DMS153 (cell line): Measurements from ENCODE around the gene BOD1.

Source experiments
- DNase-seq: peaks from one replicate; lab custom pipeline; 2025; lab: John Stamatoyannopoulos, UW

The BOD1 gene

GRCh38 chr5:173640156-173640804 is 23.8 kb upstream of the BOD1 start:
- no peak for DNase-seq

DNA sequence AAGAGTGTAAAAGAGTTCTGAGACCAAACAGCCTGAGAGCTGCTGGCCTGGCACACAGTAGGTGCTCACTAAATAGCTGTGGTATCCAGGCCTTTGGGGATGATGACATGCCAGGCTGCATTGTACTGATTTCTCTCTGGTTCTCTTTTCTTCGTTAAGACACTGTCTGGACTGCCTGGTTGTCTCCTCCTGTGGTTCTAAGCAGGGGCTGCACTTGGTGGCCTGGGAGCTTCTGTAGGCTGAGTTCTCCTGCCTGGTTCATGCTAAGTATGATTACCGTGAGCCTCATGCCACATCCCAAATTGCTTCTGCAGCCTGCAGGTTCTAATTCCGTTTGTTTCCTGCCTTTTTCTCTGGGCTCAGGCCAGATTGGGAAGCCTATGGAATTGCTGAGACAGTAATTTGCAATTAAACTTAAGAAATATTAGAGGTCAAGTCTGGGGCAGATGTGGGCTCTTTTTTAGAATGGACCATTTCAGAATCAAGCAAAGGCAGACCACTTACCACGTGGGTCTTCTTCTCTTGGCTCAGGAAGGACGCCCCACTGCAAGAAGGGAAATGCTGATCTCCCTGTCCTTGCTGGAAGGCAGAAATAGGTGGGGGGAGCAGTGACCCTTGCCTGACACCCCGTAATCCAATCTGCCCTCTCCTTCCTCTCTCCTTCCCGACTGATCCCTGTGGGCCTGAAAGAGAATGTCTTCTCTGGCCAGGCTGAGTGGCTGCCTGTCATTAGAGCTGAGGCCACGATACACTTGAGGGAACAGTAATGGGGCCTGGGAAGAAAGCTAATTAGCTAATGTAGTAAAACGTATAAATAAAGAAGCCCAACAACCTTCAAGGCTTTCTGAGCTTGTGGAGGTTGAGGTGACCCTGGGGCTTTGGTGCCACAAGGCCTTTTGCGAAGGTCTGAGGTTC is 21.9 kb upstream of the BOD1 start:
- no peak for DNase-seq

GRCh38 chr5:173637340-173637739 is 20.9 kb upstream of the BOD1 start:
- no peak for DNase-seq

DNA sequence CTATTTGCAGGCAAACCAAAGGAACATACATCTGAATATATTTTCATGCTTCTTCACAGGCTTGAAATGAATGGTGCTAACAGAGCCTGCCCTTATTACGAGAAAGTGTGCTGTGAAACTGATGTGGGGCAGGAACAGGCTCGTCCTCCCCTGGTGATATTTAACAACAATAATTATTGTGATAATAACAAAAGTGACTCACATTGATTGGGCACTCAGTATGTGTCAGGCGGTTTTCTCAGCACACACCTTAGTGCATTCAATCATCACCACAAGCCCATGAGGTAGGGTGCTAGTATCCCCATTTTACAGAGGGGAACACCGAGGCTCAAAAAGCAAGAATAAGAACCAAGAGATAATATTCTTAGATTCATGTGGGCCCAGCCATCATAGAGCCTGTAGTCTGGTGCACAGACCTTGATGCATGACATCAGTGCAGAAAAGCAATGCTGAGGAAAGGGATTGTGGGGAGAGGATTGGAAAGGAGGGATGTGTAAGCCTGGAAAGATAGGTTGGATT is 18.1 kb upstream of the BOD1 start:
- DNase-seq: no peak

- DNase-seq: peak; percentile 60
These were observed 16.9 kb upstream of the BOD1 start for GRCh38 chr5:173633304-173633703.

DNA sequence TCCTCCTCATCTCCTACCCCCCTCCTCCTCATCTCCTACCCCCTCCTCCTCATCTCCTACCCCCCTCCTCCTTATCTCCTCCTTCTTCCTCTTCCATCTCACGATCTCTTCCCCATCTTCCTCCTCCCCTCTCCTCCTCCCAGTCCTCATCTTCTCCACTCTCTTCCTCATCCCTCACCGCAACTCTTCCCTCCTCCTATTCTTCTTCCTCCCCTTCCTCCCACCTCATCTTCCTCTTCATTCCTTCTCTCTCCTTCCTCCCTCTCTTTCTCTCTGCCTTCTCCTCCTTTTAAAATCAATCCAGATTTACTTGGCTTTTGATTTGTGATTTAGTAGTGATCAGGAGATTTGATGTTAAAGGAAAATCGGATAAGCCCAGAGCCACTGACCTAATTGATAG is 15.0 kb upstream of the BOD1 start:
- no peak for DNase-seq

GRCh38 chr5:173630724-173631365 is 14.4 kb upstream of the BOD1 start:
- no peak for DNase-seq

GRCh38 chr5:173629628-173630027 is 13.2 kb upstream of the BOD1 start:
- DNase-seq: no peak

DNA sequence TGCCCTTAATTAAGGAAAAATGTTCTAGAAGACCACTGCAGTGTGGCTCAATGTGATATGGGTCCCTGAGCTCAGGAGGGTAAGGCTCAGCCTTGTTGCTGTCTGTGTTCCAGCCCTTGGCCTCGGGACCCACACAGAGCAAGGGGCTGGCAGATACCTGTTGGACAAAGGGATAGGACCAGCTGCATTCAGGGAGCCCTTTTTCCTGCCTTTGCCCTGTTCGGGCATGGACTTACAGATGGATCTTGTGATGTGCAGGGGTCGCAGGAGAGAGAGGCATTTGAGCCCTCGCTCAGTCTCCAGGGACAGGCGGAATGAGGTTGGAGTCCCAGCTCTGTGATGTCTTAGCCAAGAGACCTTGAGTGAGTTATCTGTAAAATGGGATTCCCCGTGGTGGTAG is 12.1 kb upstream of the BOD1 start:
- DNase-seq: no peak

DNA sequence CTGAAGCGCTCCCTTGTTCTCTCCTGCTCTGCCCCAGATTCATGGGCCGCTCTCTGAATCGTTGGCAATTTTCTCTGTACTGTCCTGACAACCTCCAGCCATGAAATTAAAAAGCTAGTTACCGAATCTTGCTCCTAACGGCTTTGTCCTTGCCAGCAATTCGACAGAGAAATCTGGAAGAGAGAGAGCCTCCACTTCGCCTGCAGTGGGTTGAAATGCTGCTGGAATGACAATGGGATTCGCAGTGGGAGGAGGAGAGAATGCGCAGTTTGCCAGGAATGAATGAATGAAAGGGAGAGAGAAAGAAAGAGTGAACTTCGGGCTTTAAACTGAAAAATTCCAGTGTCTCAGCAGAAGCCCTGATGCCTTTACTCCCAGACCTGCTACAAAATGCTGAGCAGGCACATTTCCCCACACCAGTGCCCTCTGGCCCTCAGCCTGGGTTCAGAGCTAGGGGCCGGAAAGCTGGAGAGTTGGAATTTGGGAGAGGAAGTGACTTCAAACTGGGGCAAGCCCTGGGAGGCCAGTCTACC is 11.5 kb upstream of the BOD1 start:
- DNase-seq: no peak

DNA sequence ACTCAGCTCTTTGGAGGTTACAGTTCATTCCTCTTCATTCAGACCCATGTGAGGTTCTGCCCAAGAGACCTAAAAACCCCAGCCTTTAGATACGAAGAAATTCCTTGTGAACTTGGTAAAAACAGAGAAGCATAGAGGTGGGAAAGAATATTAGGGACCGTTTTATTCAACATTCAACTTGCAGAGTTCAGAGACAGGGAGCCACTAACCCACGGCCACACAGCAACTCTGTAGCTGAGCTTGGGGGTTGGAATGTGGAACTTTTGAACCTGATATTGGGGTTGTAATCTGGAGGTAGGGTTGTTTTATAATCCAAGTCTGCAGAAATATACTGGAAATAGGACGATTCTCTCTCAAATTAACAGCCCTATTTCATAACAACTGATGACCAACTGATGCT is 10.8 kb upstream of the BOD1 start:
- DNase-seq: no peak

DNA sequence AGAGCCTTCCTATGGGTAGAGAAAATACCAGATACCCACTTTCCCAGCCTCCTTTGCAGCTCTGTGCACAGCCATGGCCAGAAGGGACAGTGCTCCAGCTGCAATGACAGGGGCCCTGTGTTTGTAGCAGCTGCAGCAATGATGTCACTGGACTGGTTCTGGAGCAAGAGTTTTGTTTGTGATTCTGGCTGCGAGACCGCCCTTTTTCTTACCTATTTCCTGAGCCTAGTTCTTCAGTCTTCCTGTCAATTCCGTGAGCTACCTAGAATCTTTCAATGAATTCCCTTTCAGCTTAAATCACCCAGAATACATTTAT is 10.0 kb upstream of the BOD1 start:
- DNase-seq: no peak

DNA sequence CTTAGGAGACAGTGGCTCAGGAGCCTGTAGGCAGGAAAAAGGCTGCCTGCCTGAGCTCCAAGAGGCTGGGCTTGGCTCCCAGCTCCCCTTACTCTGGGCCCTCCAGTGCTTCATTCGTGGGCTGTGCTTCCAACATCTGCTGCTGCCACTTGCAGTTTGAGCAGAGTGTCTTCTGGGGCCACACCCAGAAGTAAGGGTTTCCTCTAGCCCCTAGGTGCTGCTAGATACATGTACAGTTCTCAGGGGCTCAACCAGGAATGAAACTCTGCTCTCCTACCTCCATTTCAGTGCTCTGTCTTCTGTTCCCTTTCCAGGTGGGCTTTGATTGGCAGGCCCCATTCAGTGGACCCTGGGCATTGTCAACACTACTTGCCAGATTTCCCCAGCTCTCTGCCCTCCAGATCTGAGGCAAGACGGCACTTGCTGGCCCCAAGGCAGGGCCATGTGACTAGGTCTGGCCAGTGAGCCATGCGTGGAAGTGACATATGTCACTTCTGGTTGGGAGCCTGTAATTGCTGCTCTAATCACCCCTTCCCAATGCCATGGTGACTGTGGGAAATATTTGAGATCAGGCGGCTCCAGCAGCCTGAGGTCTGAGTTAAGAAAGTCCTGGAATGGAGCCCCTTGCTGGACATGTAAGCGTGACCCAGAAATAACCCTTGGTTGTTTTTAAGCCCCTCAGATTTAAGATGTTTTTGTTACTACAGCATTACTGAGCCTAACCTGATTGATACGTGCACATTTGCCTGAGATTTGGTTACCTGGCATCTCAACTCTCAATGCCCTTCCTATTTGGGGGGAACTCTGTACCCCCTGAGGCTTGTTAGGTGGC is 9.4 kb upstream of the BOD1 start:
- no peak for DNase-seq

DNA sequence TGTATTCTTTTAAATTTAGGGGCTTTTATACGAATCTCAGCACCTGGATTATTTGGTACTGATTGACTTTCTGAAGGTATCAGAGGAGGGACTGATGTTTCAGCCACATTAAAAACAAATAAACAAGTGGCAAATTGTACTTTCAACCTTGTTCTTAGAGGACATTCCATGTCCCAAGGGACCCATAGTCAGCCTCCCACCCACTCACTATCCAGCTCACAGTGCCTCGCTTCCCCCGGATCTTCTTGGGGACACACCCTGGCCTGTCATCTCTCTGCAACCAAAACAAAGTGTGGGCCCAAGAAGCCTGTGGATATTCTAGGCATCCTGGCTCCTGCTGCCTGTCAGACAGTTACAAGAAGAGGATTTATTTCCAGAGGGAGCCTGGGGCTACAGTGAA is 8.8 kb upstream of the BOD1 start:
- no peak for DNase-seq

DNA sequence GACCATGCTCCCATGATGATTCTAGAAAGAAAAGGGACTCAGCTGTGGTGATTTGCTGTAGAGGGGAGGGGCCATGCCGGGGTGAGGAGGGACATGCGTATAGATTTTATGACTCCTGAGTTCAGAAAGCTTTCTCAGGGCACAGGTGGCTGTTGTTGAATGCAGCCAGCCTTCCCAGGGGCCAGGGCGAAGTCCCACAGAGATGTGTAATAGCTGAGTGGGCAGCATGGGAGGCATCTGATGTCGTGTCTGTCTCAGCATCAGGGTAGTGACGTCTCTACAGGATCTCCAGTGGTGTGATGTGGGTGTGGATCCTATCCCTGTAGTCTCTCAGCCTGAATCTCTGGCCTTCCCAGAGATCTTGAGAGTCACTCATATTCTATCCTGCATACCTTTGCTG is 7.8 kb upstream of the BOD1 start:
- DNase-seq: no peak

DNA sequence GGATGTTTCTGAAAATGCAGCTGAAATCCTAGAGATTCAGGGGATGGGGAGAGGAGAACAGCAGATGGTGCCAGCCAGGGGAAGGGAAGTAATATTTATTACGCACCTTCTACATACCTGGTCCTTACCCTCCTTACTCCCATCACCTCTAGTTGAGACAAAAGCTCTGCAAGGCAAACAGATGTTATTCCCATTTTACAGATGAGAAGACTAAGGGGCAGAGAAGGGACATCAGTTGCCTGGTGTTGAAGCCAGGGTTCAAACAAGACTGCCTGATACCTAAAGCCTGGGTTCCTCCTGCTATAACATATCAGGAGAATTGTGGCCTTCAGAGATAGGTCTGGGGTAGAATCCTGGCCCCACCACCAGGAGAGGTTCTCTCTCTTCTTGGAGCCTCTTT is 7.3 kb upstream of the BOD1 start:
- no peak for DNase-seq

DNA sequence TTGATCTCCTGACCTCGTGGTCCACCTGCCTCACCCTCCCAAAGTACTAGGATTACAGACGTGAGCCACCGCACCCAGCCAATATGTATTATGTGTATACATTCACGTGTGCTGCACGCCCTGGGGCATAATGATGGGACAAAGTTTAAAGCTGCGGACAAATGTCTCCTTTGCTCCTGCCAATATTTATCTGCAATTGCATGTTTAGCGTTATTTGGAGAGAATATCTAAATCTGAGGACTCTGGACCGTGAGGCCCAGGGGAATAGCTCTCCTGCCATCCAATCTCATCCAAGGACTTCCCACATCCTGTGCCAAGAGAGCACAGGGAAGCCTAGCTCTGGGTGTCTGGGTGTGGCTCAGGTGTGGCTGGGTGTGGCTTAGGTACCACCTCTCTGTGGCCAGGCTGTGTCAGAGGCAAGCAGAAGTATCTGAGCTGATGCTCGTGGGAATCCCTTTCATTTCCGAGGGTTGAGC is 6.9 kb upstream of the BOD1 start:
- DNase-seq: no peak

GRCh38 chr5:173622183-173623047 is 6.0 kb upstream of the BOD1 start:
- DNase-seq: no peak

DNA sequence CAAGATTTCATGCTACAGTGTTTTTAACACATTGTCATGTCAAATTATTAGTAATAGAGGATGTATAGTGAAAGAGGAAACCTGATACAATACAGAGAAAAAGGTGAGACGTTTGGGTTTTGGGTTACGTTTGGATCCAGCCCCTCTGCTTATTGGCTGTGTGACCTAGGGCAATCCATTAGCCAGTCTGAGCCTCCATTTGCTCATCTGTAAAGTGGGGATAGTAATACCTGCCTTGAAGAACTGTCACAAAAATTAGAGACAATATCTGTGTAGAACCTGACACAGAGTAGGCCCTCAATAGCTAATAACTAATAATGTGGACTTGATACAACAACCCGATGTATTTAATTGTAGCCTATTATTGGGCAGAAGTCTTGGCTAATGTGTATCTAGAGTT is 4.3 kb upstream of the BOD1 start:
- no peak for DNase-seq

DNA sequence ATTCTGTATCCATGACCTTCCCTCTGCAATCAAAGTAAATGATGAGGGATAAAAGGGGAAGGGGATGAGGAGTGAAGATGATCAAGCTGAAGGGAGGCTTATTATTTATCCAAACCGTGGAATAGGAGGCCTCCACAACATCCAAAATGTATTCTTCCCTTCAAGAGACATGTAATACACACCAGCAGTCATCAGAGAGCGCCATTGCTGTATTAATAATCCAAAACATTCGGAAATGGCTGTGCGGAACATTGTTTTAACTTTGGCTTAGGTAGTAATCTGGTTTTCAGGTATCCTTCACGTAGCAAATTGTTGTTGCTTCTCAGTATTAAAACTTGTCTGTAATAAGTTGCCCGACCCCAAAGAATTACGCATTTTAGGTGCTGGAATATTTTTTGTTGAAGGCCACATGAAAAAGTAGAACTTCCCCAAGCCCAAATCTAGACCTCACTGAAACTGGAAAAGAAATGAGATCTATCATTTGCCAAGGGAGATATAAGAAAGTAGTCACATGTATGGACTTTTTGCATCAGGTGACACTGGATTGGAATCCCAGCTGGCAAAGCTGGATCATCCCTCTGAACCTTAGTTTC is 2.6 kb upstream of the BOD1 start:
- DNase-seq: peak; percentile 55
